Measurements from ENCODE around the gene MMP7.

GRCh38 chr11:102534261-102534872 lies 3.8 kb upstream of the MMP7 start:
- TF ChIP-seq CTCF (IDR thresholded peaks at IDR 0.05) (no peak), EP300 (IDR thresholded peaks at IDR 0.05) (no peak)
